Measurements from ENCODE around the gene PTRH2.

The PTRH2 gene

DNA sequence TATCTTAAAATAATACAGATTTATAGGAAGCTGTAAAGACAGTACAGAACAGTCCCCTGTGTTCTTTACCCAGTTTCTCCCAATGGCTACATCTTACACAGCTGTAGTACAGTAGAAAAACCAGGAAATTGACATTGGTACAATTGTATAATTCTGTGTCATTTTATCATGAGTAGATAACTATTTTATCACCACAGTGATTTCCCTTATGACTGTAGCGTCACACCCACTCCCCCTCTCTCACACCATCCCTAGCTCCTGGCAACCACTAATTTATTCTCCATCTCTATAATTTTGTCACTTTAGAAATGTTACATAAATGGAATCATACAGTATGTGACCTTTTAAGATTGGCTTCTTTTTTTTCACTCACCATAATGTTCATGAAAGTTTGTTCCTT lies 56.6 kb downstream of the PTRH2 start:
- no peak overlapping the region for H3K27ac ChIP-seq (ENCODE audit: low read depth, low read length, poor library complexity, severe bottlenecking)
- no peak overlapping the region for H3K9ac ChIP-seq (ENCODE audit: low read length)
- H3K27me3 ChIP-seq (ENCODE audit: insufficient read depth, low read length): no peaks in the 10 kb centered on the region
- H3K9me3 ChIP-seq (ENCODE audit: low read length): 0 out of 2 replicates have a peak, but pooled peaks cover 3% of the 10 kb centered on the region
- H3K4me3 ChIP-seq (ENCODE audit: low read depth, low read length, poor library complexity, severe bottlenecking): no peak overlapping the region
- no peaks in the 10 kb centered on the region for H3K9me2 ChIP-seq (ENCODE audit: low read depth, low read length)
- no peaks in the 10 kb centered on the region for H3F3A ChIP-seq (ENCODE audit: insufficient read depth, low read length)
- H3K36me3 ChIP-seq (ENCODE audit: insufficient read depth, low read length): peaks cover 95% of the 10 kb centered on the region
- H3K4me1 ChIP-seq (ENCODE audit: insufficient read depth, low read length, severe bottlenecking): no peaks in the 10 kb centered on the region
- no peak for TF ChIP-seq EZH2 (IDR thresholded peaks at IDR 0.05; ENCODE audit: borderline replicate concordance, low read length)
- TF ChIP-seq, protein P1, sequence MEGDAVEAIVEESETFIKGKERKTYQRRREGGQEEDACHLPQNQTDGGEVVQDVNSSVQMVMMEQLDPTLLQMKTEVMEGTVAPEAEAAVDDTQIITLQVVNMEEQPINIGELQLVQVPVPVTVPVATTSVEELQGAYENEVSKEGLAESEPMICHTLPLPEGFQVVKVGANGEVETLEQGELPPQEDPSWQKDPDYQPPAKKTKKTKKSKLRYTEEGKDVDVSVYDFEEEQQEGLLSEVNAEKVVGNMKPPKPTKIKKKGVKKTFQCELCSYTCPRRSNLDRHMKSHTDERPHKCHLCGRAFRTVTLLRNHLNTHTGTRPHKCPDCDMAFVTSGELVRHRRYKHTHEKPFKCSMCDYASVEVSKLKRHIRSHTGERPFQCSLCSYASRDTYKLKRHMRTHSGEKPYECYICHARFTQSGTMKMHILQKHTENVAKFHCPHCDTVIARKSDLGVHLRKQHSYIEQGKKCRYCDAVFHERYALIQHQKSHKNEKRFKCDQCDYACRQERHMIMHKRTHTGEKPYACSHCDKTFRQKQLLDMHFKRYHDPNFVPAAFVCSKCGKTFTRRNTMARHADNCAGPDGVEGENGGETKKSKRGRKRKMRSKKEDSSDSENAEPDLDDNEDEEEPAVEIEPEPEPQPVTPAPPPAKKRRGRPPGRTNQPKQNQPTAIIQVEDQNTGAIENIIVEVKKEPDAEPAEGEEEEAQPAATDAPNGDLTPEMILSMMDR (IDR thresholded peaks at IDR 0.05; ENCODE audit: low read length): no peak
- no peaks in the 10 kb centered on the region for H4K20me1 ChIP-seq (ENCODE audit: insufficient read depth, low read length)
- H2AFZ ChIP-seq (ENCODE audit: low read length): no peak overlapping the region
- H3K4me2 ChIP-seq (ENCODE audit: low read length): no peak overlapping the region
- H3K79me2 ChIP-seq (ENCODE audit: insufficient read depth, low read length): peaks cover 9% of the 10 kb centered on the region

GRCh38 chr17:59649886-59650285 lies 57.3 kb downstream of the PTRH2 start:
- peaks cover 6% of the 10 kb centered on the region for H3K4me1 ChIP-seq (ENCODE audit: insufficient read depth, low read length, severe bottlenecking)
- no peaks in the 10 kb centered on the region for H3K27me3 ChIP-seq (ENCODE audit: insufficient read depth, low read length)
- H3K4me3 ChIP-seq (ENCODE audit: low read depth, low read length, poor library complexity, severe bottlenecking): no peak overlapping the region
- no peak overlapping the region for H3K27ac ChIP-seq (ENCODE audit: low read depth, low read length, poor library complexity, severe bottlenecking)
- 0 out of 2 replicates have a peak, but pooled peaks cover 3% of the 10 kb centered on the region for H3K9me3 ChIP-seq (ENCODE audit: low read length)
- no peak overlapping the region for H3K4me2 ChIP-seq (ENCODE audit: low read length)
- H3K9me2 ChIP-seq (ENCODE audit: low read depth, low read length): no peaks in the 10 kb centered on the region
- H4K20me1 ChIP-seq (ENCODE audit: insufficient read depth, low read length): no peaks in the 10 kb centered on the region
- H3K79me2 ChIP-seq (ENCODE audit: insufficient read depth, low read length): peaks cover 13% of the 10 kb centered on the region
- no peak overlapping the region for H2AFZ ChIP-seq (ENCODE audit: low read length)
- H3F3A ChIP-seq (ENCODE audit: insufficient read depth, low read length): no peaks in the 10 kb centered on the region
- H3K36me3 ChIP-seq (ENCODE audit: insufficient read depth, low read length): peaks cover 95% of the 10 kb centered on the region
- H3K9ac ChIP-seq (ENCODE audit: low read length): no peak overlapping the region
- TF ChIP-seq EZH2 (IDR thresholded peaks at IDR 0.05; ENCODE audit: borderline replicate concordance, low read length): no peak
- TF ChIP-seq, protein P1 (IDR thresholded peaks at IDR 0.05; ENCODE audit: low read length): no peak

Data from OCI-LY1 (cell line).